GM19467 (cell line): ENCODE results near the gene MATN1.

Experiments
- ATAC-seq: cut with Tn5 transposase; IDR thresholded peaks from one replicate; pipeline ENCODE4 v1.9.1; 2021; ENCODE audit warnings: mild to moderate bottlenecking, moderate library complexity; ENCODE audit not compliant: unreplicated experiment

The MATN1 gene

GRCh38 chr1:30665216-30666010, 58.0 kb downstream of the MATN1 start:
- no peak for ATAC-seq

- no peak for ATAC-seq
Observed at GRCh38 chr1:30664103-30664755, 59.2 kb downstream of the MATN1 start.

- ATAC-seq, result no peak
Observed at GRCh38 chr1:30663596-30664091, 59.7 kb downstream of the MATN1 start.

- no peak for ATAC-seq
Observed at GRCh38 chr1:30662291-30662840, 61.0 kb downstream of the MATN1 start.

GRCh38 chr1:30661311-30661710, 62.1 kb downstream of the MATN1 start:
- no peak for ATAC-seq
